IPS-18a (cell line): ENCODE data around the gene IKZF4.
"Not testable (repeated sequence)": the region's sequence is repeated elsewhere in the genome, so short reads cannot be mapped to it uniquely, and the experiment has no call there.

Experiments used
- H3K27ac ChIP-seq: one replicate; pipeline ENCODE4 v1.5.1; 2013; ENCODE audit warnings: low read length
- H3K27me3 ChIP-seq: one replicate; pipeline ENCODE4 v1.6.1; 2013; ENCODE audit warnings: mild to moderate bottlenecking, low read length; ENCODE audit not compliant: control insufficient read depth, insufficient read depth
- H3K36me3 ChIP-seq: one replicate; pipeline ENCODE4 v1.6.1; 2013; ENCODE audit warnings: low read depth, low read length; ENCODE audit not compliant: control insufficient read depth
- H3K4me1 ChIP-seq: one replicate; pipeline ENCODE4 v1.6.1; 2013; ENCODE audit warnings: low read depth, low read length; ENCODE audit not compliant: control insufficient read depth
- H3K4me3 ChIP-seq: one replicate; pipeline ENCODE4 v1.5.1; 2013; ENCODE audit warnings: low read length
- H3K9ac ChIP-seq: one replicate; pipeline ENCODE4 v1.6.1; 2013; ENCODE audit warnings: mild to moderate bottlenecking, low read length, moderate library complexity
- H3K9me3 ChIP-seq: one replicate; pipeline ENCODE4 v1.6.1; 2013; ENCODE audit warnings: low read depth, low read length; ENCODE audit not compliant: control insufficient read depth

IKZF4 gene

GRCh38 chr12:56001487-56002100, 19.2 kb upstream of the IKZF4 start:
- Histone ChIP-seq H3K4me1 (no peaks in the 10 kb centered on the region), H3K9ac (no peak overlapping the region), H3K27ac (no peak overlapping the region), H3K4me3 (no peak overlapping the region), H3K9me3 (no peaks in the 10 kb centered on the region), H3K36me3 (peaks cover 13% of the 10 kb centered on the region), H3K27me3 (no peaks in the 10 kb centered on the region)

- not testable (repeated sequence) for H3K27me3 ChIP-seq, H3K4me1 ChIP-seq, H3K9me3 ChIP-seq, H3K27ac ChIP-seq, H3K9ac ChIP-seq, H3K4me3 ChIP-seq
- H3K36me3 ChIP-seq: peaks cover 13% of the 10 kb centered on the region
Observed at GRCh38 chr12:56003376-56003775, 17.5 kb upstream of the IKZF4 start.

GRCh38 chr12:56004211-56004610, 16.6 kb upstream of the IKZF4 start:
- peaks cover 13% of the 10 kb centered on the region for H3K36me3 ChIP-seq
- no peaks in the 10 kb centered on the region for H3K9me3 ChIP-seq
- H3K9ac ChIP-seq: no peak overlapping the region
- no peak overlapping the region for H3K27ac ChIP-seq
- no peak overlapping the region for H3K4me3 ChIP-seq
- H3K27me3 ChIP-seq: no peaks in the 10 kb centered on the region
- H3K4me1 ChIP-seq: peaks cover 4% of the 10 kb centered on the region

GRCh38 chr12:56007564-56008559, 13.0 kb upstream of the IKZF4 start:
- Histone ChIP-seq H3K27me3 (no peaks in the 10 kb centered on the region), H3K36me3 (peaks cover 13% of the 10 kb centered on the region), H3K4me1 (peaks cover 4% of the 10 kb centered on the region), H3K9me3 (no peaks in the 10 kb centered on the region), H3K4me3 (peak overlapping the region; percentile 79), H3K9ac (peak overlapping the region; percentile 95), H3K27ac (peak overlapping the region; percentile 89)

GRCh38 chr12:56010111-56010570, 10.7 kb upstream of the IKZF4 start:
- Histone ChIP-seq H3K4me1 (peaks cover 4% of the 10 kb centered on the region), H3K9me3 (no peaks in the 10 kb centered on the region), H3K27me3 (no peaks in the 10 kb centered on the region), H3K9ac (no peak overlapping the region), H3K27ac (no peak overlapping the region), H3K36me3 (no peaks in the 10 kb centered on the region), H3K4me3 (no peak overlapping the region)

GRCh38 chr12:56011509-56012090, 9.2 kb upstream of the IKZF4 start:
- Histone ChIP-seq H3K27ac (no peak overlapping the region), H3K9ac (no peak overlapping the region), H3K27me3 (no peaks in the 10 kb centered on the region), H3K4me1 (peaks cover 4% of the 10 kb centered on the region), H3K4me3 (no peak overlapping the region), H3K36me3 (no peaks in the 10 kb centered on the region), H3K9me3 (no peaks in the 10 kb centered on the region)

- H3K27me3 ChIP-seq: no peaks in the 10 kb centered on the region
- no peaks in the 10 kb centered on the region for H3K9me3 ChIP-seq
- no peaks in the 10 kb centered on the region for H3K36me3 ChIP-seq
- no peak overlapping the region for H3K4me3 ChIP-seq
- H3K27ac ChIP-seq: no peak overlapping the region
- H3K4me1 ChIP-seq: no peaks in the 10 kb centered on the region
- H3K9ac ChIP-seq: no peak overlapping the region
Observed at GRCh38 chr12:56013482-56013881, 7.4 kb upstream of the IKZF4 start.

GRCh38 chr12:56014205-56014604, 6.6 kb upstream of the IKZF4 start:
- H3K36me3 ChIP-seq: no peaks in the 10 kb centered on the region
- no peak overlapping the region for H3K4me3 ChIP-seq
- no peak overlapping the region for H3K27ac ChIP-seq
- no peaks in the 10 kb centered on the region for H3K27me3 ChIP-seq
- H3K9ac ChIP-seq: no peak overlapping the region
- no peaks in the 10 kb centered on the region for H3K9me3 ChIP-seq
- H3K4me1 ChIP-seq: no peaks in the 10 kb centered on the region

GRCh38 chr12:56017181-56017580, 3.7 kb upstream of the IKZF4 start:
- H3K27me3 ChIP-seq: no peaks in the 10 kb centered on the region
- peaks cover 20% of the 10 kb centered on the region for H3K4me1 ChIP-seq
- no peak overlapping the region for H3K27ac ChIP-seq
- H3K9ac ChIP-seq: no peak overlapping the region
- no peaks in the 10 kb centered on the region for H3K36me3 ChIP-seq
- no peaks in the 10 kb centered on the region for H3K9me3 ChIP-seq
- no peak overlapping the region for H3K4me3 ChIP-seq

- H3K27me3 ChIP-seq: no peaks in the 10 kb centered on the region
- H3K9me3 ChIP-seq: no peaks in the 10 kb centered on the region
- H3K27ac ChIP-seq: no peak overlapping the region
Observed at GRCh38 chr12:56018356-56018755, 2.5 kb upstream of the IKZF4 start.

GRCh38 chr12:56021889-56022497, 1.1 kb downstream of the IKZF4 start:
- peak overlapping the region; percentile 71 for H3K9ac ChIP-seq

More at GRCh38 chr12:56018356-56018755, 2.5 kb upstream of the IKZF4 start:
- Histone ChIP-seq H3K9ac (no peak overlapping the region), H3K4me3 (no peak overlapping the region), H3K4me1 (peaks cover 23% of the 10 kb centered on the region), H3K36me3 (no peaks in the 10 kb centered on the region)

More at GRCh38 chr12:56021889-56022497, 1.1 kb downstream of the IKZF4 start:
- Histone ChIP-seq H3K36me3 (peaks cover 17% of the 10 kb centered on the region), H3K27ac (no peak overlapping the region), H3K9me3 (no peaks in the 10 kb centered on the region), H3K4me3 (peak overlapping the region; percentile 65), H3K4me1 (peaks cover 23% of the 10 kb centered on the region), H3K27me3 (no peaks in the 10 kb centered on the region)
